DND-41 (cell line): ENCODE results near the gene CCSAP.

ENCODE experiments used
- EZH2 ChIP-seq: IDR thresholded peaks from 3 replicates; pipeline ENCODE4 v1.6.1; 2012; ENCODE audit warnings: borderline replicate concordance, low read depth, mild to moderate bottlenecking, moderate library complexity, low read length, inconsistent platforms; ENCODE audit not compliant: severe bottlenecking
- TF ChIP-seq, protein P1 (sequence below): IDR thresholded peaks from 2 replicates; pipeline ENCODE4 v1.5.1; 2012; ENCODE audit warnings: borderline replicate concordance, low read length, moderate library complexity, mild to moderate bottlenecking; ENCODE audit not compliant: poor library complexity, severe bottlenecking; ENCODE audit errors: extremely low read depth

DNA sequence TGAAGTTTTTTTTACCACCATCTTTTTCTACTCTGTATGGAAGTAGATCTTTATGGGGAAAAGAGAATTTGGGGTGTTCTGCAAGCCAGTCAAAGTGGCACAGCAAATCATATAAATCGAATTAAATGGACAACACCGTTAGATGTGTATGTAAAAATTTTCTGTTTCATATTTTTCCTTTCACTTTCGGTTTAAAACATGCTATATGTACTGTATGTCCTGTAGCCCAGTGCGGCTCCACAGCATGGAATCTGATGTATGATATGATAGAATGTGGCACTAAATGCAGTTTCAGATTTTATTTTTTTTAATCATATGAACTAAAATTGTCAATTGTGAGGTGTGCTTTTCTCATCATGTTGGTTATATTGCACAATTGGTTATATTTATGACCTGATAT lies 39.0 kb downstream of the CCSAP start:
- TF ChIP-seq, protein P1, sequence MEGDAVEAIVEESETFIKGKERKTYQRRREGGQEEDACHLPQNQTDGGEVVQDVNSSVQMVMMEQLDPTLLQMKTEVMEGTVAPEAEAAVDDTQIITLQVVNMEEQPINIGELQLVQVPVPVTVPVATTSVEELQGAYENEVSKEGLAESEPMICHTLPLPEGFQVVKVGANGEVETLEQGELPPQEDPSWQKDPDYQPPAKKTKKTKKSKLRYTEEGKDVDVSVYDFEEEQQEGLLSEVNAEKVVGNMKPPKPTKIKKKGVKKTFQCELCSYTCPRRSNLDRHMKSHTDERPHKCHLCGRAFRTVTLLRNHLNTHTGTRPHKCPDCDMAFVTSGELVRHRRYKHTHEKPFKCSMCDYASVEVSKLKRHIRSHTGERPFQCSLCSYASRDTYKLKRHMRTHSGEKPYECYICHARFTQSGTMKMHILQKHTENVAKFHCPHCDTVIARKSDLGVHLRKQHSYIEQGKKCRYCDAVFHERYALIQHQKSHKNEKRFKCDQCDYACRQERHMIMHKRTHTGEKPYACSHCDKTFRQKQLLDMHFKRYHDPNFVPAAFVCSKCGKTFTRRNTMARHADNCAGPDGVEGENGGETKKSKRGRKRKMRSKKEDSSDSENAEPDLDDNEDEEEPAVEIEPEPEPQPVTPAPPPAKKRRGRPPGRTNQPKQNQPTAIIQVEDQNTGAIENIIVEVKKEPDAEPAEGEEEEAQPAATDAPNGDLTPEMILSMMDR, result no peak
- TF ChIP-seq EZH2, result no peak
